Fibroblast of peridontal ligament (primary cell): ENCODE measurements around the gene FNDC3A.
"Not testable (repeated sequence)": the region's sequence is repeated elsewhere in the genome, so short reads cannot be mapped to it uniquely, and the experiment has no call there.

Experiments used
- DNase-seq: peaks from one replicate; pipeline ENCODE4 v3.0.0-alpha.2; 2010; ENCODE audit errors: extremely low read depth

Gene FNDC3A

DNA sequence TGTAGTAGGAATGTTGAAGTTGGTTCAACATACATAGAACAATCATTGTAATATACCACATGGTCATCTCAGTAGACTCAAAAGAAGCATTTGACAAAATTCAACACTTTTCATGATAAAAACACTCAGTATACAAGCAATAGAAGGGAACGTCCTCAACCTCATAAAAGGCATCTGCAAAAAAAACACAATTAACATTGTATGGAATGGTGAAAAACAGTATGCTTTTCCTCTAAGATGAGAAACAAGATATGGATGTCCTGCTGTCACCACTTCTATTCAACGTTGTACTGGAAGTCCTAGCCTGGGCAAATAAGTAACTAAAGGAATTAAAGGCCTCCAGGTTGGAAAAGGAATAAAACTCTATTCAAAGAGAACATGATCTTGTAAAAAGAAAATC is 54.5 kb downstream of the FNDC3A start:
- no peak for DNase-seq

DNA sequence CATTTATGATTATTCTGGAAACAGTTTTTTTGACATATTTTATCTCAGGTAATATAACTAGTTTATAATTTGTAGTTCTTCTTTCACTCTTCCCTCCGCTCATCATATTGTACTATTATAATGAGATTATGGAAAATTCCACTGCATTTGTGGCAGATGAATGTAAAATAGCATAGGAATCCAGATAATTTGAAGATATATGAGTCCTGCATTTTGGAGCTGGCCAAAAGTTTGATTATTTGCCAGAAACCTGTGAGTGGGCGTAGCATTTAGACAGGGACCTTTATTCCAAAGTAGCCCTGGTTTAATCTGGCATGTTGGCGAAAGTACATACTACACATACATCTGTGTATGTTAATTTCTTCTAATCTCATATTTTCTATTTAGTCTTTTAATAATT is 65.2 kb downstream of the FNDC3A start:
- no peak for DNase-seq

DNA sequence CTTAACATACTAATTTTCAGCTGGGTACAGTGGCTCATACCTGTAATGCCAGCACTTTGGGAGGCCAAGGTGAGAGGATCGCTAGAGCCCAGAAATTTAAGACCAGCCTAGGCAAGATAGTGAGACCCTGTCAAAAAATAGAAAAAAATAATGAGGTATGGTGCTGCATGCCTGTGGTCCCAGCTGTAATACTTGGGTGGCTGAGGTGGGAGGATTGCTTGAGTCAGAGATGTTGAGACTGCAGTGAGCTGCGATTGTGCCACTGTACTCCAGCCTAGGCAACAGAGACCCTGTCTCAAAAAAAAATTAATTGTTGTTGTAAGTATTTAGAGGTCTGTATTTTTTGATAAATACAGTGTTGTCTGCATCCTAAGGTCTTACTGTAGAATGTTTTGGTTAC is 66.8 kb downstream of the FNDC3A start:
- no peak for DNase-seq

DNA sequence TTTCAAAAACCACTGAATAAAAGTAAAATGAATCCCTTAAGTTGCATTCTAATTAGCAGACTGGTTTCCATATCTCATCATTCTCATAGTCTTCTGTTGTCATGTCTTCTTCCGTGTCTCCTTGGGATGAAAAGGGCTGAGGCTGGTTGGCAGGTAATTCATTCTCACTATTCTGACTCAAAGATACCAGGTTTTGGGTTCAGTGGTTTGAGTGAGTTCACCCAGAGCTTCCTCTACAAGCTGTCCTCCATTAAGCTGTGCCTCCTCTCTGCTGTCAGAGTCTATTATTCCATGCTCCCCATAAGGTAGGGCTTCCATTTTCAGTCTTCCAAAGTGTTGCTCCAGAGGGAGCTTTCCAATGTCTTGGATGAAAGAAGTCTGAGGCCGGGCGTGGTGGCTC is 68.3 kb downstream of the FNDC3A start:
- no peak for DNase-seq

DNA sequence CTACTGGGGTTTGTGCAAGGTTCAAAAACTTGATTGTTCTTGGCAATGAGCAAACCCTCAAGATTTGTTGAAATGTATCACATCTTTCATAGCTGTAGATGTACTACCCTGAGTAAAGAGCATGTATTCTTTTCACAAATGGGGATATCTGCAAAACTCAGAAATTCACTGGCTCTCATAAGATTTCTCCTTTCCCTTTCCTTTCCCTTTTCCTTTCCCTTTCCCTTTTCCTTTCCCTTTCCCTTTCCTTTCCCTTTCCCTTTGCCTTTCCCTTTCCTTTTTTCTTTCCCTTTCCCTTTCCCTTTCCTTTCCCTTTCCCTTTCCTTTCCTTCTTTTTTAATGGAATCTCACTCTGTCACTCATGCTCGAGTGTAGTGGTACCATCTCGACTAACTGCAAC is 69.1 kb downstream of the FNDC3A start:
- DNase-seq = no peak

DNA sequence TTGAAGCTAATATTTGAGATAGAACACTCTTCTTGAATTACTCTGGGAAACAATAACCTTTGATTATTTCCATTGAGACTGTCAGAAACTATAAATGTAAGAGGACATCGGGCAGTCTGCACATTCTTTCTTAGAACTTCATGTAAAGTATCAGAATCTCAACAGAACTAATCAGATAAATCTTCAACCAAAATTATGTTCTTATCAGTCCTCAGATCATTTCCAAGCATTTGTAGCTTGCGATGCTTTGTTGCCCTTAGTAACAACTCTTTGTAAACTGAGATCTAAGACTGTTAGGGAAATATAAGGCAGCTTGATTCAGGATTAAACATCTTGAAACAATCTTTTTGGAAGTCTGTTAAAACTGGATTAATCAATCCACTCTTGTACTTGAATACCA is 70.3 kb downstream of the FNDC3A start:
- DNase-seq = peak; percentile 60

DNA sequence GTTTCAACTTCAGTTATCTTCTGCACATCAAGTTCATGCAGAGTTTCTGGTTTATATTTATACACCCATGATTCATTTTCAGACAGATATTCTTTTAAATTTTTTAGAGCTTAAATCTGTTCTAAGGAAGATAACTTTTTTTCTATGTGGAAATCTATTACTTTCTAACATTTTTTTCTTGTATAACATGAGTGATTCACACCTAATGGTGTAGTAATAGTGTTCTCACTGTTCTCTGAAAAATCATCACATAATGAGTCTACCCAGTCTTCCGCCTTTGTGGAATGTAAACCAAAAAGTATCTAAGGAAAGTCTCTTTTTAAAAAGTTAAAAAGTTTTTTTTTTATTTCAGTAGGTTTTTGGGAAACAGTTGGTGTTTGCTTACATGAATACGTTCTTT is 70.8 kb downstream of the FNDC3A start:
- DNase-seq = no peak

DNA sequence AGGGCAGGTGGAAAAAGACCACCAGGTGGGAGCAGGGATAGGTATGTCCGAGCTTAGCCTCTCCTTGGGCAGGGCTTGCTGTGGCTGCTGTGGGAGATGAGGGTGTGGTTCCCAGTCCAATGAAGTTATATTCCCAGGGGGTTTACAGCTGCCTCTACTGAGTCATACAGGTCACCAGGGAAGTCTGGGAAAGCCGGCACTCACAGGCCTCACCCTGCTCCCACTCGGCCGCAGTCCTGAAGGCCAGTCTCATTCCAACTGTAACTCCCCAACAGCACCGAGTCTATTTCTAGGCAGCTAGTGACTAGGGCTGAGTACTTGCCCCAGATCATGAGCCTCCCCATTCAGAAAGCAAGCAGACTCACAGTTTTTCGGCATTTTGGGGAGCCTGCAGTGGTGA is 77.1 kb downstream of the FNDC3A start:
- no peak for DNase-seq

DNA sequence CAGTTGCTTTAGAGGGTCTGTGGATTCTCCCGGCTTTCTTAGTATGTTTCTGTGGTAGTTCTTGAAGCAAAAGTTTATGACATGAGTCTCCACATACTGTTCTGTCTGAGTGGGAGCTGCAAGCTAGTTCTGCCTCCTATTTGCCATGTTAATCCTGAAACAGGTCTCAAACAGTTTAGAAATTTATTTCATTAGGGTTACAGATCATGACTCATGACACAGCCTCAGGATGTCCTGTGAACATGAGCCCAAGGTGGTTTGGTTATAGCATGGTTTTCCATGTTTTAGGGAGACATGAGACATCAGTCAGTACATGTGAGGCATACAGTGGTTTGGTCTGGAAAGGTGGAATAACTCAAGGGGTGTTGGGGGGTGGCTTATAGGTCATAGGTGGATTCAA is 77.5 kb downstream of the FNDC3A start:
- DNase-seq = no peak

DNA sequence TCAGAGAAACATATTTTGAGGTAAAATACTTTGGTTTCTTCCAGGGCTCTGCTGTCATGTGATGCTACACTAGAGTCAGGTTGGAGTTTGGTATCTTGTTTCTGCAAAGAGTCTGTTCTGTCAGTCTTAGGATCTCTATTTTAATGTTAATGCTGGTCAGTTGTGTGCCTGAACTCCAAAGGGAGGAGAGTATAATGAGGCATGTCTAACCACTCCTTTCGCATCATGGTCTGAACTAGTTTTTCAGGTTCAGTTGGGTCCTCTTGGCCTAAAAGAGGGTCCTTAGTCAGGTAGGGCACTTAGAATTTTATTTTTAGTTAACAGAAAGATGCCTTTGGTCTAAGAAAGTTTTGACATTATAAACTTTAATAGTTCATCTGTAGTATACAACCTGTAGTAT is 78.2 kb downstream of the FNDC3A start:
- no peak for DNase-seq

DNA sequence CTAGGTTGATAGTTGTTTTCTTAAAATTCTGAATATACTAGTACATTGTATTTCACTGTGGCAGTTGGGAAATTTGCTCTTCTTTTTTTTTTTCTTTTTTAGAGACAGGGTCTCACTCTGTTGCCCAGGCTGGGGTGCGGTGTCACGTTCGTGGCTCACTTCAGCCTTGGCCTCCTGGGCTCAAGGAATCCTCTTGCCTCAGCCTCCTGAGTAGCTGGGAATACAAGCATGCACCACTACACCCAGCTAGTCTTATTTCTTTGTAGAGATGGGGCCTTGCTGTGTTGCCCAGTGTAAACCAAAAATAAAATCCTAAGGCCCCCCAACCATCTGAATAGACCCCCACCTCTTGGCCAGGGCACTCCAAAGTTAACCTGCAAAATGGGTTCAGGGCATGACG is 79.3 kb downstream of the FNDC3A start:
- DNase-seq = no peak

DNA sequence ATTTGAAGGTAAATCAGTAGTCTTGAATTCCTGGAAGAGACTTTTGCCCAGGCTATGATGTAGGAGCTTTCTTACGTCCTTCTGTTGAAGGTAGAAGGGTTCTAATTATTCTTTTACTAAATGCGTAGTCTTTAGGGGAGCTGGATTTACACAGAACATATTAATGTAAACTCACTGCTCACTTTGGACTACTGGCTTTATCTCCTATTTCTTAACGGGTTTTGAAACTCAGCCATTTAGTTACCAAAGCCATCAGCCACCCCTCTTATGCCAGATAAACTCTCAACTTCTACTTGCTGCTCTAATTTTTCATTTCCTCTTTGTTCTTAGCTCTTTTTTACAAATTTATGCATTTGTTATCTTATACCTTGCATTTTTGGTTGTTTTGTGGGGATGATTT is 81.5 kb downstream of the FNDC3A start:
- DNase-seq = no peak

DNA sequence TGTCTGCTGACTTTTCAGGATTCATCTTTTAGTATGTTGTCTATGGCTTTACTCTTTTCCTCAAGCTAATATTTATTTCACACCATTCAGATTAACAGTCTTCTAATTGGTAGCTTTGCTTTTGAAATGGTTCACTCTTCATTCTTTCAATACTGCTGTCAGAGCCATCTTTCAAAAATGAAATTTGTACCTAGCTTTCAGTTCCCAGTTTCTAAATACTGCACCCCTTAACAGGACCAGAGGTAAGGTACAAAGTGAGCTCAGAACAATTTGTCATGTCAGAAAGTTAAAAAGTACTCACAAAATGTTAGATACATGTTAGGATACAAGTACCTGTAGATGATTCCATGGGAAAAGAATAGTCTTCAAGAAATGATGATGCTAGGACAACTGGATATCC is 83.0 kb downstream of the FNDC3A start:
- DNase-seq = no peak

DNA sequence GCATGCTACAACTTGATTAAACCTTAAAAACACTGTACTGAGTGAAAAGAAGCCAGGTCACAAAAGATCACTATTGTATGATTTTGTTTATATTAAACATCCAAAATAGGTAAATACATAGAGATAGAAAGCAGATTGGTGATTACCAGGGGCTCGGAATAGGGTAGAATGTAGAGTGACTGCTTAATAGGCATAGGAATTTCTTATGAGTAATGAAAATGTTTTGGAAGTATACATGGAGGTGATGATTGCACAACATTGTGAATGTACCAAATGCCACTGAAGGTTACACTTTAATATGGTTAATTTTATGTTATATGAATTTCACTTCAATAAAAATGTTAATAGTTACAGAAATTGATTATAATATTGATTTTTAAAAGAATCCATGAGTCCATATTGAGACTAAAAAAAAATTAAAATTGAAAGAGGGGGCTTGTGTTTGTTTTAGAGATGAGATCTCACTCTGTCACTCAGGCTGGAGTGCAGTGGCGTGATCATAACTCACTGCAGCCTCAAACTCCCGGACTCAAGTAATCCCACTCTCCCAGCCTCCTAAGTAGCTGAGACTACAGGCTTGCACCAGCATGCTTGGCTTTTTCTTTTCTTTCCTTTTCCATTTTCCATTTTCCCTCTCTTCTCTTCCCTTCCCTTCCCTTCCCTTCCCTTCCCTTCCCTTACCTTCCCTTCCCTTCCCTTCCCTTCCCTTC is 85.1 kb downstream of the FNDC3A start:
- no peak for DNase-seq

DNA sequence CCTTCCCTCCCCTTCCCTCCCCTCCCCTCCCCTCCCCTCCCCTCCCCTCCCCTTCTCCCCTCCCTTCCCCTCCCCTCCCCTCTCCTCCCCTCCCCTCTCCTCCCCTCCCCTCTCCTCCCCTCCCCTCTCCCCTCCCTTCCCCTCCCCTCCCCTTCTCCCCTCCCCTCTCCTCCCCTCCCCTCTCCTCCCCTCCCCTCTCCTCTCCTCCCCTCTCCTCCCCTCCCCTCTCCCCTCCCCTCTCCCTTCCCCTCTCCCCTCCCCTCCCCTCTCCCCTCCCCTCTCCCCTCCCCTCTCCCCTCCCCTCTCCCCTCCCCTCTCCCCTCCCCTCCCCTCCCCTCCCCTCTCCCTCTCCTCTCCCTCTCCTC is 85.7 kb downstream of the FNDC3A start:
- DNase-seq = not testable (repeated sequence)

DNA sequence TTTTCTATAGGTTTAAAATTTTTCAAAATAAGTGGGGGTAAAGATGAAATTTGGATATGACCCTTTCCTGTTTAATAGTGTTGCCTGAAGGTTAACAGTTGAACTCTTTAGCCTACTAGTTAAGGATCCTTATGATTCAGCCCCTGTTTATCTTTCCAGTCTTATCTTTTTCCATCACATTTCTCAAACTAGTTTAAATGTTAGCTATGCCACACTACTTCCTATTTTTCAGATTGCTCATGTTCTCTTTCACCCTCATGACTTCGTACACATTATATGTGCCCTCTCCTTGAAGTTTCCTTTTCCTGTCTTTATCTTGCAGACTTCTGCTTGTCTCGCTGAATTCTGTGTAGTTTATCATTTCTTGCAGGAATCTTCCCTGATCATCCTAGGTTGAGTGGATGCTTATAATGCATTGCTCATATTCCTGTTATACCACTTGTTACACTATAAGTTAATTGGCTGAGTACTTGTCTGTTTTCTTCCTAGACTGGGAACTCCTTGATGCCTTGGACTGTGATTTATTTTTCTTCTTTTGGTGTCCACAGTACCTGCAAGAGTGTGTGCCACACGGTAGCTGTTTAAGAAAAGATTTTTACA is 86.7 kb downstream of the FNDC3A start:
- DNase-seq = no peak

DNA sequence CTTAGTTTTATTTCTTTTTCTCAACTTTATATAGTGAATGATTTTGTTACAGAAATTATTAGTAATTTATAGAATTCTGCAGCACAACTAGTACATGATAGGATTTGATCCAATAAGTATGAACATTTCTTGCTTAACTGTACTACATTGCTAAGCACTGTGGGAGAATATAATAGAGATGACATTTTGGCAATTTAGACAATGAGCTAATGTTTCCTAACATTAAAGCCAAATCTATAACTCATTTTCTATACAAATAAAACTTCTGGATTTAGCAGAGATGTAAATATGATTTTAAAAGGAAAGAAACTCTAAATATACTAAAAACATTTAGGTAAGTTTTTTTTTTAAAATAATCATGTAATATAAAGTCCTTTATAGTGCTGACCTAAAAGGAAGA is 87.3 kb downstream of the FNDC3A start:
- DNase-seq = no peak

DNA sequence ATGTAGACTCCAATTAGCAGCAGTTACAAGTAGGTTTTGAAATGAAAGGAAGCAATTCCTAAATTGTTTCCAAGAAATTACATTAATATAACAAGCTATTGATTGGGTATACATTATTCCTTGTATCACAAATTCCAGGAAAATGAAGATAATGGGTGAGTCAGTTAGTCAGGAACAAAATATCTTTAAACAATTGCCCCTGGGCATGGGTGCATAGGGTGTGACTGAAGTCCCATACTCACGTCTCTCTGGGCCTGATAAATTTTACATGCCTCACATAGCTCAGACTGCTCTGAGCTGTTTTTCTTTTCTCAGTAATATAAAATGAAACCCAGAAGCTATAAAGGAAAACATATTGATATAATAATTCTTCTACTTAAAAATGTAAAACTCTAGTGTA is 87.8 kb downstream of the FNDC3A start:
- no peak for DNase-seq

DNA sequence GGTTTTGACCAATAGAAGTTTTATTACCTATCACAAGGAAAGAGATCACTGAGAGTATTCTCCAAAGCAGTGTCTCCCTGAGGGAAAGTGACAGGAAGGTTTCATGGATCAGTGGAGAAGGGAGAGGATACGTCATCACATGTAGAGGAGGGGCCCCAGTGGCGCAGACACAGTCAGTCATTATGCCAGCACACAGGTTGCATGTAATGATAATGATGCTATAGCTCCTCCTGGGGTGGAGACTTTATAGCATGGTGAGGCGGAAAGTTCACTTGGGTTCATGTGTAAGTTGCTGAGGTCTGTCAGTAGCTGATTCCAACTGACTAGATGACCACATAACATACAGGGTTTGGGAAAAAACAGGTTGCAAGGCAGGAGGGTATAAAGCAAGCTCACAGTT is 88.8 kb downstream of the FNDC3A start:
- no peak for DNase-seq

DNA sequence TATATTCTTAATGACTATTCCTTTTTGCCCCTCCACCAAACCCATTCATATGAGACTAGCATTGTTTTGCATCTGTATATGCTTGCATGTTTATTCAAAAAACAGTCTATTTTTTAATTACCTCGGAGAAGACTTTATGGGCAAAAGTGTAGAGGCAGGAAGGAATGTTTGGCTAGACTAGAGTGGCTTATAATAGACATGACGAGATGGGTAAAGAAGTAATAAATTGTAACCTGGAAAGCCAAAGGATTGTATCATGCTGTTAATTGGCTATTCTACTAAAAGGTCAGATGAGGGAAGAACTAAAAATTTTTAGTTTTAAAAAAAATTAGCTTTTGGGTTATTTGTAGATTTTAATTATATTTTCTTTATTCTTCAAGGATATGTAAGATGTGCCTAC is 91.1 kb downstream of the FNDC3A start:
- DNase-seq = no peak

DNA sequence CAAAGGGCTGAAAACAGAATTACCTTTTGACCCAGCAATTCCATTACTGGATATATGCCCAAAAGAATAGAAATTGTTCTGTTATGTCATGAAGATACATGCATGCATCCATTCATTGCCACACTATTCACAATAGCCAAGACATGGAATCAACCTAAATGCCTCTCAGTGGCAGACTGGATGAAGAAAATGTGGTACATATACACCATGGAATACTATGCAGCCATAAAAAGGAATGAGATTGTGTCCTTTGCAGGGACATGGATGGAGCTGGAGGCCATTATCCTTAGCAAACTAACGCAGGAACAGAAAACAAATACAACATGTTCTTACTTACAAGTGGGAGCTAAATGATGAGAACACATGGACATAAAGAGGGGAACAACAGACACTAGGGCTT is 92.8 kb downstream of the FNDC3A start:
- DNase-seq = not testable (repeated sequence)

DNA sequence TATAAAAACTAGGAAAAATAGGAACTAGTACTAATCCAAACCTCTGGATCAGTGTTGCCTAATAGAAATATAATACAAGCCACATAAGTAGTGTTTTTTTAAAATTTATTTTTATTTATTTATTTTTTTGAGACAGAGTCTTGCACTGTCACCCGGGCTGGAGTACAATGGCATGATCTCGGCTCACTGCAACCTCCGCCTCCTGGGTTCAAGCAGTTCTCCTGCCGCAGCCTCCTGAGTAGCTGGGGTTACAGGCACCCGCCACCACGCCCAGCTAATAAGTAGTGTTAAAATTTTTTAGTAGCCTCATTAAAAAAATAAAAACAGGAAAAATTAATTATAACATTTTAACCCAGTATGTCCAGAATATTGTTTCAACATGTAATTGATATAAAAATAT is 94.3 kb downstream of the FNDC3A start:
- DNase-seq = not testable (repeated sequence)

DNA sequence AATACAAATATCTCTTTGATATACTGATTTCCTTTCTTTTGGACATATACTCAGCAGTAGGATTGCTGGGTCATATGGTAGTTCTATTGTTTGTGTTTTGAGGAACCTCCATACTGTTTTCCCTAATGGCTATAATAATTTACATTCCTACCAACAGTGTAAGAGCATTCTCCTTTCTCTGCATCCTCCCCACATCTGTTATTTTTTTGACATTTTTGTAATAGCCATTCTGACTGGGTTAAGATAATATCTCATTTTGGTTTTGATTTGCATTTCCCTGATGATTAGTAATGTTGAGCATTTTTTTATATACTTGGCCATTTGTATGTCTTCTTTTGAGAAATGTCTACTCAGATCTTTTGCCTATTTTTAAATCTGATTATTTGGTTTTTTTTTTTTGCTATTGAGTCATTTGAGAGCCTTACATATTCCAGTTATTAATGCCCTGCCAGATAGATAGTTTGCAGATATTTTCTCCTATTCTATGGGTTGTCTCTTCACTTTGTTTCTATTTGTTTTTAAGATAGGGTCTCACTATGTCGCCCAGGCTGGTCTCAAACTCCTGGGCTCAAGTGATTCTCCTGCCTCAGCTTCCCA is 95.7 kb downstream of the FNDC3A start:
- peak; percentile 34 for DNase-seq
